Measurements from ENCODE around the gene SH3BGRL.

GRCh38 chrX:81229901-81230300 lies 28.0 kb downstream of the SH3BGRL start:
- TF ChIP-seq, protein P1, sequence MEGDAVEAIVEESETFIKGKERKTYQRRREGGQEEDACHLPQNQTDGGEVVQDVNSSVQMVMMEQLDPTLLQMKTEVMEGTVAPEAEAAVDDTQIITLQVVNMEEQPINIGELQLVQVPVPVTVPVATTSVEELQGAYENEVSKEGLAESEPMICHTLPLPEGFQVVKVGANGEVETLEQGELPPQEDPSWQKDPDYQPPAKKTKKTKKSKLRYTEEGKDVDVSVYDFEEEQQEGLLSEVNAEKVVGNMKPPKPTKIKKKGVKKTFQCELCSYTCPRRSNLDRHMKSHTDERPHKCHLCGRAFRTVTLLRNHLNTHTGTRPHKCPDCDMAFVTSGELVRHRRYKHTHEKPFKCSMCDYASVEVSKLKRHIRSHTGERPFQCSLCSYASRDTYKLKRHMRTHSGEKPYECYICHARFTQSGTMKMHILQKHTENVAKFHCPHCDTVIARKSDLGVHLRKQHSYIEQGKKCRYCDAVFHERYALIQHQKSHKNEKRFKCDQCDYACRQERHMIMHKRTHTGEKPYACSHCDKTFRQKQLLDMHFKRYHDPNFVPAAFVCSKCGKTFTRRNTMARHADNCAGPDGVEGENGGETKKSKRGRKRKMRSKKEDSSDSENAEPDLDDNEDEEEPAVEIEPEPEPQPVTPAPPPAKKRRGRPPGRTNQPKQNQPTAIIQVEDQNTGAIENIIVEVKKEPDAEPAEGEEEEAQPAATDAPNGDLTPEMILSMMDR (IDR thresholded peaks at IDR 0.05; ENCODE audit: borderline replicate concordance, extremely low read depth, low read length, poor library complexity, severe bottlenecking) = no peak
- no peak for TF ChIP-seq EZH2 (IDR thresholded peaks at IDR 0.05; ENCODE audit: borderline replicate concordance, low read depth, low read length, severe bottlenecking)
